Hippocampal formation (tissue), 2 donors: Measurements from ENCODE around the gene PPFIBP2.

ENCODE experiments used
- DNase-seq, 2 donors: peaks; one replicate each; lab custom pipeline; 2025; lab: John Stamatoyannopoulos, UW

PPFIBP2 gene

GRCh38 chr11:7513234-7514098 is at the start of gene PPFIBP2:
Gene PPFIBP2, plus strand, starts transcription at chr11:7513999. Its CDS starts 35,477 bp downstream, at chr11:7549476.
- DNase-seq = peak; percentile 83 to 87

GRCh38 chr11:7467652-7468051 is 46.1 kb upstream of the PPFIBP2 start:
- DNase-seq = no peak

GRCh38 chr11:7469351-7469865 is 44.4 kb upstream of the PPFIBP2 start:
- no peak for DNase-seq

- no peak for DNase-seq
Observed at GRCh38 chr11:7471071-7471470, 42.7 kb upstream of the PPFIBP2 start.

- DNase-seq = no peak
Observed at GRCh38 chr11:7473717-7474116, 40.1 kb upstream of the PPFIBP2 start.

- DNase-seq = no peak
Observed at GRCh38 chr11:7480113-7480512, 33.7 kb upstream of the PPFIBP2 start.

- DNase-seq = no peak
Observed at GRCh38 chr11:7484131-7484530, 29.7 kb upstream of the PPFIBP2 start.

- no peak for DNase-seq
Observed at GRCh38 chr11:7484645-7485044, 29.2 kb upstream of the PPFIBP2 start.

- DNase-seq = no peak
Observed at GRCh38 chr11:7485186-7486097, 28.4 kb upstream of the PPFIBP2 start, which contains the start of gene OLFML1. Gene OLFML1, plus strand, starts transcription at chr11:7485506. Its CDS starts 370 bp downstream, at chr11:7485876.

GRCh38 chr11:7486098-7486780 is 27.6 kb upstream of the PPFIBP2 start:
- DNase-seq = no peak

- no peak for DNase-seq
Observed at GRCh38 chr11:7486781-7487140, 27.0 kb upstream of the PPFIBP2 start.

- DNase-seq = no peak
Observed at GRCh38 chr11:7487360-7487759, 26.4 kb upstream of the PPFIBP2 start.

GRCh38 chr11:7488681-7489080 is 25.1 kb upstream of the PPFIBP2 start:
- DNase-seq = no peak

GRCh38 chr11:7489376-7489775 is 24.4 kb upstream of the PPFIBP2 start:
- DNase-seq = no peak

GRCh38 chr11:7490054-7490453 is 23.7 kb upstream of the PPFIBP2 start:
- no peak for DNase-seq

- DNase-seq = no peak
Observed at GRCh38 chr11:7490535-7490934, 23.3 kb upstream of the PPFIBP2 start.

GRCh38 chr11:7492253-7492652 is 21.5 kb upstream of the PPFIBP2 start:
- DNase-seq = no peak

GRCh38 chr11:7493670-7494069 is 20.1 kb upstream of the PPFIBP2 start:
- DNase-seq = no peak

- no peak for DNase-seq
Observed at GRCh38 chr11:7494086-7494745, 19.6 kb upstream of the PPFIBP2 start.

- DNase-seq = no peak
Observed at GRCh38 chr11:7495882-7496551, 17.8 kb upstream of the PPFIBP2 start.

GRCh38 chr11:7498193-7498592 is 15.6 kb upstream of the PPFIBP2 start:
- no peak for DNase-seq
